ENCODE measurements around the gene SPATA16. TPM values are rescaled to one million over a fixed set of nuclear protein-coding genes. Genes with fewer than 3 reads are reported as not detected.

The SPATA16 gene
- total and polyA plus RNA-seq, 2 experiments from 2014 or later, result not detected

- TF ChIP-seq, protein P1, sequence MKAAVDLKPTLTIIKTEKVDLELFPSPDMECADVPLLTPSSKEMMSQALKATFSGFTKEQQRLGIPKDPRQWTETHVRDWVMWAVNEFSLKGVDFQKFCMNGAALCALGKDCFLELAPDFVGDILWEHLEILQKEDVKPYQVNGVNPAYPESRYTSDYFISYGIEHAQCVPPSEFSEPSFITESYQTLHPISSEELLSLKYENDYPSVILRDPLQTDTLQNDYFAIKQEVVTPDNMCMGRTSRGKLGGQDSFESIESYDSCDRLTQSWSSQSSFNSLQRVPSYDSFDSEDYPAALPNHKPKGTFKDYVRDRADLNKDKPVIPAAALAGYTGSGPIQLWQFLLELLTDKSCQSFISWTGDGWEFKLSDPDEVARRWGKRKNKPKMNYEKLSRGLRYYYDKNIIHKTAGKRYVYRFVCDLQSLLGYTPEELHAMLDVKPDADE (IDR thresholded peaks at IDR 0.05), result no peak
- TF ChIP-seq JUNB (IDR thresholded peaks at IDR 0.05; ENCODE audit: unreplicated experiment), result no peak
These were observed 42.1 kb downstream of the SPATA16 start (continued) for GRCh38 chr3:173098959-173099358.

DNA sequence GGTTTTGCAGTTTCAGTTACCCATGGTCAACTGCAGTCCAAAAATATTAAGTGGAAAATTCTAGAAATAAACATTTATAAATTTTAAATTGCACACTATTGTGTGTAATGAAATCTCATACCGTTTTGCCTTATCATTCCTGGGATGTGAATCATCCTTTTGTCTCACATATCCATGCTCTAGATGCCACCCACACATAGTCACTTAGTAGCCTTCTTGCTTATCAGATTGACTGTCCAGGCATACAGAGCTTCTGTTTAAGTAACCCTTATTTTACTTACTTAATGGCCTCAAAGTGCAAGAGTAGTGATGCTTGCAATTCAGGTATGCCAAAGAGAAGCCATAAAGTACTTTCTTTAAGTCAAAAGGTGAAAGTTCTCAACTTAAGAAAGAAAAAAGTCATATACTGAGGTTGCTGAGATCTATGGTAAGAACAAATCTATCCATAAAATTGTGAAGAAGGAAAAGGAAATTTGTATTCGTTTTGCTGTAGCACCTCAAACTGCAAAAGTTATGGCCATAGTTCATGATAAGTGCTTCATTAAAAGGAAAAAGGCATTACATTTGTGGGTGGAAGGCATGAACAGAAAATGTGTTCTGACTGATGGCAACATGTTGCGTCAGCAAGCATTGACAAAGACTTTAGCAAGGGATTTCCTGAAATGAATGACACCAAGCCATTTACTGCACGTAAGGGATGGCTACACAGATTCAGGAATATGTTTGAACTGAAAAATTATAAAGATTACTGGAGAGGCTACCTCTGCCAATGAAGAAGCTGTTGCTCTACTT lies 43.8 kb downstream of the SPATA16 start:
- TF ChIP-seq ZNF462 (CRISPR knock-in tag; IDR thresholded peaks at IDR 0.05), result no peak
- TF ChIP-seq STAT1 (IDR thresholded peaks at IDR 0.05; ENCODE audit: unreplicated experiment), result no peak
- TF ChIP-seq CREB1 (CRISPR knock-in tag; IDR thresholded peaks at IDR 0.05; ENCODE audit: low read depth), result no peak
- TF ChIP-seq ZNF114 (CRISPR knock-in tag; IDR thresholded peaks at IDR 0.05), result no peak
- TF ChIP-seq EZH2phosphoT487 (IDR thresholded peaks at IDR 0.05; ENCODE audit: unreplicated experiment), result no peak
- Histone ChIP-seq H3K4me3 (no peak overlapping the region), H3K4me1 (ENCODE audit: insufficient read depth) (no peaks in the 10 kb centered on the region), H3K79me2 (replicated peaks; ENCODE audit: insufficient read depth) (no peaks in the 10 kb centered on the region), H3K36me3 (ENCODE audit: insufficient read depth) (peaks cover 7% of the 10 kb centered on the region), H3K4me2 (no peak overlapping the region), H2AFZ (0 out of 2 replicates have a peak overlapping the region, but pooled peaks have one; percentile 34), H4K20me1 (replicated peaks; ENCODE audit: insufficient read depth) (no peaks in the 10 kb centered on the region), H3K9me2 (ENCODE audit: insufficient read depth) (peaks cover 17% of the 10 kb centered on the region; the same call in 1 of the 2 replicates), H3K27ac (ENCODE audit: low read depth) (no peak overlapping the region), H3F3A (replicated peaks; ENCODE audit: low read depth) (no peaks in the 10 kb centered on the region), H3K27me3 (ENCODE audit: insufficient read depth) (no peaks in the 10 kb centered on the region)
- no peaks in the 10 kb centered on the region for H3K27me3 Mint-ChIP-seq (ENCODE audit: insufficient read depth, low read depth, poor library complexity)
- no peak for ATAC-seq
- peaks cover 3% of the 10 kb centered on the region; the same call in 2 of the 3 replicates for H3K9me3 Mint-ChIP-seq
- no peak overlapping the region for H3K27ac Mint-ChIP-seq
- DNase-seq (ENCODE audit: low spot score), result no peak
- H3K4me1 Mint-ChIP-seq, result peaks cover 3% of the 10 kb centered on the region; the same call in 2 of the 3 replicates
- H3K36me3 Mint-ChIP-seq (ENCODE audit: low read depth), result peaks cover under 1% of the 10 kb centered on the region; the same call in 1 of the 3 replicates
- no peak overlapping the region for H3K4me3 Mint-ChIP-seq
